GM13977 (cell line): Measurements from ENCODE around the gene CCNB3.

Experiments used
- DNase-seq: peaks from one replicate; pipeline ENCODE4 v3.0.0; 2012; ENCODE audit warnings: low spot score
- CTCF ChIP-seq: IDR thresholded peaks from 2 replicates; pipeline ENCODE4 v1.5.1; 2012; ENCODE audit warnings: mild to moderate bottlenecking, control low read depth; ENCODE audit not compliant: insufficient read depth; ENCODE audit errors: extremely low read depth, missing control alignments
- in situ Hi-C: fragments of 300-500 bp; cut with MboI; formaldehyde crosslinking; loops from one replicate; pipeline ENCODE4 v1.12.0; 2022; ENCODE audit warnings: low sequenced_read_pairs, low pct_unique_long_range_greater_than_20kb, mixed read lengths, inconsistent platforms; ENCODE audit not compliant: unreplicated experiment

CCNB3 gene

DNA sequence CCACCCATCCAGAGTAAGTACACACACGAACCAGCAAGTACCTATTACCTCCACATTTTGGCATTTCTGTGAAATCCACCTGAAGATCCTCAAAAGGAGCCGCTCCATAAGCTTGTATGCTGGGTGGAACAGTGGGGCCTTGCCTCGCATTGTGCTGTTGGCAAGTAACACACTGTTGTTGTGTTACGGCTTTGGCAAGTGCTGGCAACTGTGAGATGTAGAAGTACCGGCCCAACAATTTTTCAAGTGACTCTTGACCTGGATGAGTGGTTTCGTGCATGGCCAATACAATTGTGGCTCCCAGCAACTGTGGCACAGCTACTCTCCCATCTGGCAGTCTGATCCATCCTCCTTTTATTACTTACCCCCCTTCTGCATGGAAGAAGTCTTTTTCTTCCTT lies 128.7 kb downstream of the CCNB3 start:
- no peak for DNase-seq
- in situ Hi-C loops = no loop called here
- no peak for TF ChIP-seq CTCF

- TF ChIP-seq CTCF = no peak
- no peak for DNase-seq
- in situ Hi-C loops = no loop called here
Observed at GRCh38 chrX:50343917-50344316, 139.4 kb downstream of the CCNB3 start.

GRCh38 chrX:50372966-50373365 lies 168.4 kb downstream of the CCNB3 start:
- TF ChIP-seq CTCF = no peak
- in situ Hi-C loops = no loop called here
- DNase-seq = no peak

DNA sequence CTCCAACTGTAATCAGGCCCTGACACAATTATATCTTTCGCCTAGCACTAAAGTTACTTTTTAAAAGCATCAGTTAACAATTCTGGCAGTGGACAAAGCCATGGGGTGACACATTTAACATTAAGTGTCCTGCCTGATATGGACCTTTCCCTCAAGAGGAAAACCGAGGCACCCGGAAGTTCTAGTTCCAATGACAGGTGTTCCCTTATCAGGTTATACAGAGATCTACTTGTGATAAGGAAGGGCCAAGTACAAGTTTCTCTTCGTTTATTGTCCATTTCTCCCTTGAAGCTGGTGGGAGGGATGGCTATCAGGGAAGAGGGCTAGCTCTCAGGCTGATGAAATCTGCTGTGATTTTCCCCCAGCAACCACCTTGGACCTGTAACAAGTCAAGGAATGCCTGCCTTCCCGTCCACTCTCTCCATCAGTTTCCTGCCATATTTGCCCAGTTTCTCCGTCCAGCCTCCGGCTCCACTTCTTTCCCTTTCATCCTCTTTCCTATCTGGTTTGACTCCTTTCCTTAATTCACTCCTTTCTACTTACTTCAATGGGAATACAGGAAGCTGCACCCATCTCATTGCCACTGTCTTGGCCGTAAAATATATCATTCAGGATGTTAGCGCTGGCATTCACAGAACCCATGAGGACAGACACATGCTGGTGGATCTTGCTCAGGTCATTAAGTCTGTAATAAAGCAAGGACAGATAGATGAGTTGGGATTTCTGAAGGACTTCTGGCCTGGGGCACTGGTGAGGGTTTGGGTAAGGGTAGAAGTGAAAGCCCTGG lies 171.1 kb downstream of the CCNB3 start:
- in situ Hi-C loops = no loop called here
- no peak for TF ChIP-seq CTCF

GRCh38 chrX:50381729-50382415 lies 177.3 kb downstream of the CCNB3 start:
- no peak for TF ChIP-seq CTCF
- in situ Hi-C loops = no loop called here
- DNase-seq = no peak

More for the DNA sequence above, 171.1 kb downstream of the CCNB3 start:
- no peak for DNase-seq

- in situ Hi-C loops = no loop called here
- TF ChIP-seq CTCF = no peak
- no peak for DNase-seq
Observed at GRCh38 chrX:50386520-50386919, 182.0 kb downstream of the CCNB3 start.
